GM12864 (cell line): ENCODE measurements around the gene ARFGEF3.

ENCODE experiments used
- DNase-seq: peaks from one replicate; pipeline ENCODE4 v3.0.0-alpha.2; 2011; ENCODE audit warnings: low read depth
- H3K4me3 ChIP-seq: 2 replicates; pipeline ENCODE4 v1.5.1; 2011; ENCODE audit warnings: mild to moderate bottlenecking, low read depth, low read length, control low read depth
- TF ChIP-seq, protein P1 (sequence below): IDR thresholded peaks from 2 replicates; pipeline ENCODE4 v1.5.1; 2011; ENCODE audit warnings: low read depth, mild to moderate bottlenecking, moderate library complexity, low read length, control low read depth, inconsistent platforms; ENCODE audit errors: missing control alignments

Gene ARFGEF3

DNA sequence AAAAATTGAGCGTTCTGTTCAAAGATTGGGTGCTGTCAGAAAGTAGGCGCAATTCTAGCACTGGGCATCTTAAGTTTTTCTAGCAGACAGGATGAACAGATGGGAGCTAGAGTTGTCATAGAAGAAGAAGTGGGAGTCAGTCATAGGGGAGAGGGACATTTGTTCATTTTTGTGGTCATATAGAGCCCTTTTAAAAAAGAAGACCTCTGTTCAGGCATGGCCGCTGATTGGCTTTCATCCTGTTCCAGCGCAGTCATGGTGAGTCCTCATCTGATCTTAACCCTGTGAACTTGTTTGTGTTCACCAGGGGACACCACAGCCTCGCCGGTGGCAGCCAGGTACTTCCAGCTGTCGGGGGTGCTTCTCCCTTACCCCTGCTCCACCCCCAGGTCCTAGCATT is 86.3 kb downstream of the ARFGEF3 start:
- no peak overlapping the region for H3K4me3 ChIP-seq
- TF ChIP-seq, protein P1, sequence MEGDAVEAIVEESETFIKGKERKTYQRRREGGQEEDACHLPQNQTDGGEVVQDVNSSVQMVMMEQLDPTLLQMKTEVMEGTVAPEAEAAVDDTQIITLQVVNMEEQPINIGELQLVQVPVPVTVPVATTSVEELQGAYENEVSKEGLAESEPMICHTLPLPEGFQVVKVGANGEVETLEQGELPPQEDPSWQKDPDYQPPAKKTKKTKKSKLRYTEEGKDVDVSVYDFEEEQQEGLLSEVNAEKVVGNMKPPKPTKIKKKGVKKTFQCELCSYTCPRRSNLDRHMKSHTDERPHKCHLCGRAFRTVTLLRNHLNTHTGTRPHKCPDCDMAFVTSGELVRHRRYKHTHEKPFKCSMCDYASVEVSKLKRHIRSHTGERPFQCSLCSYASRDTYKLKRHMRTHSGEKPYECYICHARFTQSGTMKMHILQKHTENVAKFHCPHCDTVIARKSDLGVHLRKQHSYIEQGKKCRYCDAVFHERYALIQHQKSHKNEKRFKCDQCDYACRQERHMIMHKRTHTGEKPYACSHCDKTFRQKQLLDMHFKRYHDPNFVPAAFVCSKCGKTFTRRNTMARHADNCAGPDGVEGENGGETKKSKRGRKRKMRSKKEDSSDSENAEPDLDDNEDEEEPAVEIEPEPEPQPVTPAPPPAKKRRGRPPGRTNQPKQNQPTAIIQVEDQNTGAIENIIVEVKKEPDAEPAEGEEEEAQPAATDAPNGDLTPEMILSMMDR: no peak
- DNase-seq: no peak

DNA sequence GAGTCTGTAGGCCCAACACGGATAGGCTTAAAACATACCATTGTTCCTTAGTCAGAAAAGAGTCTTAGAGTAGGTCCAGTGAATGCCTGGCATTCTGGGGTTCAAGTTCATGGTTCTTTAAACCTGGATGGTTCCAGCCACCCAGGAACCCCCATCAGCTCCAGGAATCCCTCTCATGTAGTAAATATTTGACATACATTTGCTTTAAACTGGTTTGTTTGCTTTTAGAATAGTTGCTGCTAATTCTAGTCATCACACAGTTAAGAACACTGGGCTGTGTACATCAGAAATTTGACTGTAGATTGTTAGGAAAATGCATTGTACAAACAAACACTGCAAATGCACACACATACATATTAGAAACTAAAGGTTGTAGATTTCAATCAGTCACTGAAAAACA is 87.1 kb downstream of the ARFGEF3 start:
- TF ChIP-seq, protein P1: no peak
- H3K4me3 ChIP-seq: no peak overlapping the region
- no peak for DNase-seq

- TF ChIP-seq, protein P1: no peak
- no peak for DNase-seq
- no peak overlapping the region for H3K4me3 ChIP-seq
Measured at GRCh38 chr6:138250053-138250452, 88.3 kb downstream of the ARFGEF3 start.

- DNase-seq: no peak
- no peak overlapping the region for H3K4me3 ChIP-seq
- TF ChIP-seq, protein P1: no peak
Measured at GRCh38 chr6:138250513-138251247, 88.9 kb downstream of the ARFGEF3 start.

GRCh38 chr6:138253731-138254130 is 92.0 kb downstream of the ARFGEF3 start:
- no peak for DNase-seq
- H3K4me3 ChIP-seq: no peak overlapping the region
- TF ChIP-seq, protein P1: no peak

- DNase-seq: no peak
- TF ChIP-seq, protein P1: no peak
- H3K4me3 ChIP-seq: no peak overlapping the region
Measured at GRCh38 chr6:138255443-138255842, 93.7 kb downstream of the ARFGEF3 start.

GRCh38 chr6:138257638-138258040 is 95.9 kb downstream of the ARFGEF3 start:
- no peak overlapping the region for H3K4me3 ChIP-seq
- TF ChIP-seq, protein P1: no peak
- no peak for DNase-seq
